ENCODE data around the gene INO80C.

Gene INO80C

GRCh38 chr18:35516789-35517188 lies 19.0 kb upstream of the INO80C start:
- no peak overlapping the region for H3K4me3 Mint-ChIP-seq
- H3K4me1 Mint-ChIP-seq = no peaks in the 10 kb centered on the region
- H3K9me3 Mint-ChIP-seq = no peaks in the 10 kb centered on the region
- no peak overlapping the region for H3K27ac Mint-ChIP-seq
- CTCF ChIA-PET = no interaction called here
- H3K27me3 Mint-ChIP-seq = peaks cover 3% of the 10 kb centered on the region
- DNase-seq = no peak
- H3K36me3 Mint-ChIP-seq = no peaks in the 10 kb centered on the region

- CTCF ChIA-PET = interaction anchor here (0.8 kb wide), 1 partner anchor 156 kb away, joined by 3 read pairs; no protein-coding TSS in a partner anchor
- H3K4me3 Mint-ChIP-seq = no peak overlapping the region
- H3K27ac Mint-ChIP-seq = no peak overlapping the region
- H3K4me1 Mint-ChIP-seq = no peaks in the 10 kb centered on the region
- H3K9me3 Mint-ChIP-seq = no peaks in the 10 kb centered on the region
- no peaks in the 10 kb centered on the region for H3K36me3 Mint-ChIP-seq
- no peak for DNase-seq
- peaks cover 3% of the 10 kb centered on the region for H3K27me3 Mint-ChIP-seq
Measured at GRCh38 chr18:35516351-35516750, 18.6 kb upstream of the INO80C start.

GRCh38 chr18:35515460-35516130 lies 17.8 kb upstream of the INO80C start:
- H3K27me3 Mint-ChIP-seq = peaks cover 3% of the 10 kb centered on the region
- H3K4me1 Mint-ChIP-seq = no peaks in the 10 kb centered on the region
- CTCF ChIA-PET = interaction anchor here (0.8 kb wide), 1 partner anchor 157 kb away, joined by 3 read pairs; no protein-coding TSS in a partner anchor
- H3K36me3 Mint-ChIP-seq = no peaks in the 10 kb centered on the region
- H3K9me3 Mint-ChIP-seq = no peaks in the 10 kb centered on the region
- no peak for DNase-seq
- no peak overlapping the region for H3K4me3 Mint-ChIP-seq
- H3K27ac Mint-ChIP-seq = no peak overlapping the region

GRCh38 chr18:35514752-35515459 lies 17.1 kb upstream of the INO80C start:
- CTCF ChIA-PET = no interaction called here
- Mint-ChIP-seq H3K4me1 (no peaks in the 10 kb centered on the region), H3K9me3 (no peaks in the 10 kb centered on the region), H3K36me3 (no peaks in the 10 kb centered on the region), H3K27ac (no peak overlapping the region), H3K27me3 (peaks cover 3% of the 10 kb centered on the region), H3K4me3 (no peak overlapping the region)
- DNase-seq = no peak

GRCh38 chr18:35514283-35514682 lies 16.5 kb upstream of the INO80C start:
- H3K4me3 Mint-ChIP-seq = no peak overlapping the region
- no peaks in the 10 kb centered on the region for H3K36me3 Mint-ChIP-seq
- H3K27ac Mint-ChIP-seq = no peak overlapping the region
- no peaks in the 10 kb centered on the region for H3K9me3 Mint-ChIP-seq
- H3K4me1 Mint-ChIP-seq = no peaks in the 10 kb centered on the region
- CTCF ChIA-PET = no interaction called here
- DNase-seq = no peak
- peaks cover 3% of the 10 kb centered on the region for H3K27me3 Mint-ChIP-seq

GRCh38 chr18:35513181-35513936 lies 15.6 kb upstream of the INO80C start:
- DNase-seq = no peak
- CTCF ChIA-PET = interaction anchor here (0.9 kb wide), 1 partner anchor 9 kb away, joined by 3 read pairs; no protein-coding TSS in a partner anchor
- Mint-ChIP-seq H3K27ac (no peak overlapping the region), H3K36me3 (no peaks in the 10 kb centered on the region), H3K9me3 (no peaks in the 10 kb centered on the region), H3K4me1 (no peaks in the 10 kb centered on the region), H3K4me3 (no peak overlapping the region), H3K27me3 (peaks cover 3% of the 10 kb centered on the region)

- Mint-ChIP-seq H3K9me3 (no peaks in the 10 kb centered on the region), H3K4me3 (no peak overlapping the region), H3K27me3 (peaks cover 3% of the 10 kb centered on the region), H3K36me3 (no peaks in the 10 kb centered on the region), H3K27ac (no peak overlapping the region), H3K4me1 (no peaks in the 10 kb centered on the region)
- CTCF ChIA-PET = interaction anchor here (0.6 to 0.9 kb wide), 2 partner anchors 10 to 15 kb away, joined by 3 read pairs; partner anchors contain the start of gene INO80C
- no peak for DNase-seq
Measured at GRCh38 chr18:35512761-35513160, 15.0 kb upstream of the INO80C start.

- Mint-ChIP-seq H3K4me3 (no peak overlapping the region), H3K27me3 (peaks cover 3% of the 10 kb centered on the region), H3K27ac (no peak overlapping the region), H3K36me3 (no peaks in the 10 kb centered on the region), H3K4me1 (no peaks in the 10 kb centered on the region), H3K9me3 (no peaks in the 10 kb centered on the region)
- CTCF ChIA-PET = no interaction called here
- DNase-seq = no peak
Measured at GRCh38 chr18:35511833-35512232, 14.1 kb upstream of the INO80C start.

- H3K9me3 Mint-ChIP-seq = no peaks in the 10 kb centered on the region
- H3K4me1 Mint-ChIP-seq = no peaks in the 10 kb centered on the region
- DNase-seq = no peak
- no peaks in the 10 kb centered on the region for H3K36me3 Mint-ChIP-seq
- no peak overlapping the region for H3K27ac Mint-ChIP-seq
- H3K4me3 Mint-ChIP-seq = no peak overlapping the region
- CTCF ChIA-PET = no interaction called here
- peaks cover 3% of the 10 kb centered on the region for H3K27me3 Mint-ChIP-seq
Measured at GRCh38 chr18:35511428-35511827, 13.7 kb upstream of the INO80C start.

- CTCF ChIA-PET = interaction anchor here (0.6 kb wide), 1 partner anchor 32 kb away, joined by 3 read pairs; no protein-coding TSS in a partner anchor
- Mint-ChIP-seq H3K4me3 (no peak overlapping the region), H3K27ac (no peak overlapping the region), H3K4me1 (no peaks in the 10 kb centered on the region), H3K27me3 (peaks cover 6% of the 10 kb centered on the region), H3K36me3 (no peaks in the 10 kb centered on the region), H3K9me3 (no peaks in the 10 kb centered on the region)
- no peak for DNase-seq
Measured at GRCh38 chr18:35510076-35510651, 12.4 kb upstream of the INO80C start.

- CTCF ChIA-PET = no interaction called here
- Mint-ChIP-seq H3K9me3 (no peaks in the 10 kb centered on the region), H3K4me3 (no peak overlapping the region), H3K36me3 (no peaks in the 10 kb centered on the region), H3K4me1 (no peaks in the 10 kb centered on the region), H3K27ac (no peak overlapping the region), H3K27me3 (peaks cover 6% of the 10 kb centered on the region)
- no peak for DNase-seq
Measured at GRCh38 chr18:35508746-35509338, 11.1 kb upstream of the INO80C start.

GRCh38 chr18:35508030-35508429 lies 10.3 kb upstream of the INO80C start:
- DNase-seq = no peak
- Mint-ChIP-seq H3K9me3 (no peaks in the 10 kb centered on the region), H3K4me3 (no peak overlapping the region), H3K36me3 (no peaks in the 10 kb centered on the region), H3K27ac (no peak overlapping the region), H3K27me3 (peaks cover 10% of the 10 kb centered on the region), H3K4me1 (no peaks in the 10 kb centered on the region)
- CTCF ChIA-PET = no interaction called here

- Mint-ChIP-seq H3K4me3 (no peak overlapping the region), H3K4me1 (no peaks in the 10 kb centered on the region), H3K27me3 (peaks cover 10% of the 10 kb centered on the region), H3K9me3 (no peaks in the 10 kb centered on the region), H3K27ac (no peak overlapping the region), H3K36me3 (no peaks in the 10 kb centered on the region)
- no peak for DNase-seq
- CTCF ChIA-PET = no interaction called here
Measured at GRCh38 chr18:35507623-35508022, 9.9 kb upstream of the INO80C start.

- DNase-seq = no peak
- Mint-ChIP-seq H3K4me1 (peaks cover 1% of the 10 kb centered on the region), H3K27ac (no peak overlapping the region), H3K4me3 (no peak overlapping the region), H3K36me3 (no peaks in the 10 kb centered on the region), H3K27me3 (peaks cover 10% of the 10 kb centered on the region), H3K9me3 (no peaks in the 10 kb centered on the region)
- CTCF ChIA-PET = no interaction called here
Measured at GRCh38 chr18:35507192-35507591, 9.4 kb upstream of the INO80C start.

All from activated naive CD4-positive, alpha-beta T cell treated with anti-CD3 and anti-CD28 coated beads, Interleukin-2, amount 10 ng/mL, durations not matched to agents 7 days and 5 days (primary cell).